ENCODE measurements around the gene ANKRD16. TPM values are rescaled to one million over a fixed set of nuclear protein-coding genes. Genes with fewer than 3 reads are reported as not detected.

The ANKRD16 gene
- polyA plus RNA-seq, 1 donor from 2014 or later: 14.2 TPM

GRCh38 chr10:5893321-5893720, 3.6 kb upstream of the ANKRD16 start:
- Histone ChIP-seq H3K27ac (ENCODE audit: low read length) (no peak overlapping the region), H4K20me1 (ENCODE audit: insufficient read depth) (no peaks in the 10 kb centered on the region), H3K4me2 (ENCODE audit: low read length) (no peak overlapping the region), H3K27me3 (ENCODE audit: insufficient read depth, low read depth, low read length) (no peaks in the 10 kb centered on the region), H3F3A (ENCODE audit: insufficient read depth, low read length, poor library complexity, severe bottlenecking) (no peaks in the 10 kb centered on the region), H2AFZ (ENCODE audit: low read depth, low read length) (no peak overlapping the region), H3K9ac (ENCODE audit: low read length) (no peak overlapping the region), H3K79me2 (replicated peaks; ENCODE audit: insufficient read depth, low read length) (peaks cover 49% of the 10 kb centered on the region), H3K9me2 (ENCODE audit: insufficient read depth, low read length) (no peaks in the 10 kb centered on the region), H3K9me3 (ENCODE audit: low read length) (no peaks in the 10 kb centered on the region), H3K4me3 (ENCODE audit: low read length) (no peak overlapping the region), H3K36me3 (ENCODE audit: insufficient read depth, low read length) (peaks cover 16% of the 10 kb centered on the region)
- TF ChIP-seq CTCF (IDR thresholded peaks at IDR 0.05; ENCODE audit: poor library complexity, severe bottlenecking) (no peak), EZH2 (IDR thresholded peaks at IDR 0.05; ENCODE audit: borderline replicate concordance, insufficient read depth, low read length, poor library complexity, severe bottlenecking) (no peak), EP300 (conservative IDR thresholded peaks at IDR 0.05; ENCODE audit: poor library complexity, severe bottlenecking) (no peak), MXI1 (conservative IDR thresholded peaks at IDR 0.05; ENCODE audit: poor library complexity, severe bottlenecking) (no peak), SMC3 (conservative IDR thresholded peaks at IDR 0.05; ENCODE audit: poor library complexity) (no peak), RAD21 (conservative IDR thresholded peaks at IDR 0.05) (no peak), TAF1 (IDR thresholded peaks at IDR 0.05; ENCODE audit: low read depth) (no peak), POLR2AphosphoS5 (IDR thresholded peaks at IDR 0.05) (no peak), REST (IDR thresholded peaks at IDR 0.05; ENCODE audit: borderline replicate concordance) (no peak)

GRCh38 chr10:5892007-5892406, 2.3 kb upstream of the ANKRD16 start:
- H3K4me2 ChIP-seq (ENCODE audit: low read length): no peak overlapping the region
- no peaks in the 10 kb centered on the region for H3K27me3 ChIP-seq (ENCODE audit: insufficient read depth, low read depth, low read length)
- H3K79me2 ChIP-seq (replicated peaks; ENCODE audit: insufficient read depth, low read length): peaks cover 44% of the 10 kb centered on the region
- no peak overlapping the region for H2AFZ ChIP-seq (ENCODE audit: low read depth, low read length)
- H3K9me2 ChIP-seq (ENCODE audit: insufficient read depth, low read length): no peaks in the 10 kb centered on the region
- no peaks in the 10 kb centered on the region for H3K9me3 ChIP-seq (ENCODE audit: low read length)
- H3K36me3 ChIP-seq (ENCODE audit: insufficient read depth, low read length): peaks cover 16% of the 10 kb centered on the region
- H3K4me3 ChIP-seq (ENCODE audit: low read length): no peak overlapping the region
- H3K27ac ChIP-seq (ENCODE audit: low read length): no peak overlapping the region
- no peaks in the 10 kb centered on the region for H4K20me1 ChIP-seq (ENCODE audit: insufficient read depth)
- no peaks in the 10 kb centered on the region for H3F3A ChIP-seq (ENCODE audit: insufficient read depth, low read length, poor library complexity, severe bottlenecking)
- H3K9ac ChIP-seq (ENCODE audit: low read length): no peak overlapping the region
- TF ChIP-seq RAD21 (conservative IDR thresholded peaks at IDR 0.05): no peak
- no peak for TF ChIP-seq EP300 (conservative IDR thresholded peaks at IDR 0.05; ENCODE audit: poor library complexity, severe bottlenecking)
- TF ChIP-seq POLR2AphosphoS5 (IDR thresholded peaks at IDR 0.05): no peak
- TF ChIP-seq REST (IDR thresholded peaks at IDR 0.05; ENCODE audit: borderline replicate concordance): no peak
- TF ChIP-seq CTCF (IDR thresholded peaks at IDR 0.05; ENCODE audit: poor library complexity, severe bottlenecking): no peak
- no peak for TF ChIP-seq TAF1 (IDR thresholded peaks at IDR 0.05; ENCODE audit: low read depth)
- no peak for TF ChIP-seq MXI1 (conservative IDR thresholded peaks at IDR 0.05; ENCODE audit: poor library complexity, severe bottlenecking)
- no peak for TF ChIP-seq SMC3 (conservative IDR thresholded peaks at IDR 0.05; ENCODE audit: poor library complexity)
- TF ChIP-seq EZH2 (IDR thresholded peaks at IDR 0.05; ENCODE audit: borderline replicate concordance, insufficient read depth, low read length, poor library complexity, severe bottlenecking): no peak
